GM19372 (cell line): ENCODE results near the gene SYT8.
"Not testable (repeated sequence)": the region's sequence is repeated elsewhere in the genome, so short reads cannot be mapped to it uniquely, and the experiment has no call there.

Experiments
- ATAC-seq: cut with Tn5 transposase; IDR thresholded peaks from one replicate; pipeline ENCODE4 v1.9.1; 2021; ENCODE audit warnings: mild to moderate bottlenecking, low read depth, moderate library complexity; ENCODE audit not compliant: unreplicated experiment

The SYT8 gene

GRCh38 chr11:1881442-1882264, 46.9 kb downstream of the SYT8 start:
- no peak for ATAC-seq

GRCh38 chr11:1882265-1883238, 47.8 kb downstream of the SYT8 start:
- ATAC-seq: peak; percentile 51

- no peak for ATAC-seq
Measured at GRCh38 chr11:1883346-1884302, 48.8 kb downstream of the SYT8 start.

GRCh38 chr11:1884303-1884700, 49.5 kb downstream of the SYT8 start:
- no peak for ATAC-seq

GRCh38 chr11:1886551-1886950, 51.8 kb downstream of the SYT8 start:
- not testable (repeated sequence) for ATAC-seq
